ENCODE results near the gene USP17L19. TPM values are rescaled to one million over a fixed set of nuclear protein-coding genes. Genes with fewer than 3 reads are reported as not detected.
A peak's percentile ranks its signal among the peaks of the same experiment; 100 is the strongest.
"Not testable (repeated sequence)": the region's sequence is repeated elsewhere in the genome, so short reads cannot be mapped to it uniquely, and the experiment has no call there.

Gene USP17L19, protein sequence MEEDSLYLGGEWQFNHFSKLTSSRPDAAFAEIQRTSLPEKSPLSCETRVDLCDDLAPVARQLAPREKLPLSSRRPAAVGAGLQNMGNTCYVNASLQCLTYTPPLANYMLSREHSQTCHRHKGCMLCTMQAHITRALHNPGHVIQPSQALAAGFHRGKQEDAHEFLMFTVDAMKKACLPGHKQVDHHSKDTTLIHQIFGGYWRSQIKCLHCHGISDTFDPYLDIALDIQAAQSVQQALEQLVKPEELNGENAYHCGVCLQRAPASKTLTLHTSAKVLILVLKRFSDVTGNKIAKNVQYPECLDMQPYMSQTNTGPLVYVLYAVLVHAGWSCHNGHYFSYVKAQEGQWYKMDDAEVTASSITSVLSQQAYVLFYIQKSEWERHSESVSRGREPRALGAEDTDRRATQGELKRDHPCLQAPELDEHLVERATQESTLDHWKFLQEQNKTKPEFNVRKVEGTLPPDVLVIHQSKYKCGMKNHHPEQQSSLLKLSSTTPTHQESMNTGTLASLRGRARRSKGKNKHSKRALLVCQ
- total RNA-seq: not detected
- long read RNA-seq, donor 1: 0 reads
- long read RNA-seq, donor 2: 0 reads

DNA sequence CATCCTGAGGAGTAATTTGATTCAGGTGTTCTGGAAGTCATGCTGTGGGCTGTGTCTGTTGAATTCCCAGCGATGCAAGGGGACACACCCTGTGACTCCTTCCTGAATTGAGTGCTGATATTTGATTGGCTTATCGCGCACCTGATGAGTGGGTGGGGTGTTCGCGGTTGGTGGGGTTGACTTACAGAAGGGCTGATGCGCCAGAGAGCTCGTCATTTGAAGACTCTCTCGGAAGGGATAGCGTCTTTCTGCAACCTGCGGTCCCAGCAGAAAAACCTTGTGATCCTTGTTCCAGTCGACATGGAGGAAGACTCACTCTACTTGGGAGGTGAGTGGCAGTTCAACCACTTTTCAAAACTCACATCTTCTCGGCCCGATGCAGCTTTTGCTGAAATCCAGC is at the start of gene USP17L19:
Gene USP17L19, plus strand, starts transcription at position 301 of the 400 bp plus-strand sequence. Its CDS starts 0 bp downstream, at position 301.
- H3K4me3 ChIP-seq; H3K36me3 ChIP-seq (ENCODE audit: low read depth); DNase-seq; H3K4me1 ChIP-seq (ENCODE audit: low read depth); H3K9me3 ChIP-seq; ATAC-seq; intact Hi-C loops (cut with DNase I, micrococcal nuclease): not testable (repeated sequence)

DNA sequence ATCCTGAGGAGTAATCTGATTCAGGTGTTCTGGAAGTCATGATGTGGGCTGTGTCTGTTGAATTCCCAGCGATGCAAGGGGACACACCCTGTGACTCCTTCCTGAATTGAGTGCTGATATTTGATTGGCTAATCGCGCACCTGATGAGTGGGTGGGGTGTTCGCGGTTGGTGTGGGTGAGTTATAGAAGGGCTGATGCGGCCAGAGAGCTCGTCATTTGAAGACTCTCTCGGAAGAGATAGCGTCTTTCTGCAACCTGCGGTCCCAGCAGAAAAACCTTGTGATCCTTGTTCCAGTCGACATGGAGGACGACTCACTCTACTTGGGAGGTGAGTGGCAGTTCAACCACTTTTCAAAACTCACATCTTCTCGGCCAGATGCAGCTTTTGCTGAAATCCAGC is 42.8 kb upstream of the USP17L19 start, which contains the start of gene USP17L10:
Gene USP17L10, plus strand, starts transcription at position 301 of the 400 bp plus-strand sequence. Its CDS starts 0 bp downstream, at position 301.
- ATAC-seq; DNase-seq; H3K9me3 ChIP-seq; H3K4me1 ChIP-seq (ENCODE audit: low read depth); intact Hi-C loops (cut with DNase I, micrococcal nuclease); H3K4me3 ChIP-seq; H3K36me3 ChIP-seq (ENCODE audit: low read depth): not testable (repeated sequence)

DNA sequence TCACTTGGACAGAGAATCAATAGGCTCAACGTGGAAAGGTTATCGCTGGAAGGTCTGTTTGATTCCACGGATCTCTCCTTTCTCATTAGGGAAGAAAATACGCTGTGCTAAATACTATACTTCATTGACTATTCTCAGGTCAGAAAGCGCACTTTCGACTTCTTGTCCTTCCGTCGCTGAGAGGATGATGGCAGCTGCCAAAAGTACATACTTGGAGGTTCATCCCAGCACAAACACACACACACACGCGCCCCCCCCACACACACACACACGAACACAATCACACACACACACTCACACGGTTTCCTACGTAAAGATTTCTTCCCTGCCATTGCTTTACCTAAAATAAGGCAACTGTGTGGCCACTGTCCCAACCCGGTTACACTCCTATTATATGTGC is 38.5 kb upstream of the USP17L19 start:
- H3K4me1 ChIP-seq (ENCODE audit: low read depth); ATAC-seq; H3K9me3 ChIP-seq; intact Hi-C loops (cut with DNase I, micrococcal nuclease); H3K36me3 ChIP-seq (ENCODE audit: low read depth); H3K4me3 ChIP-seq: not testable (repeated sequence)
- DNase-seq: peak in 2 of 3 donors; percentile 0 to 8

DNA sequence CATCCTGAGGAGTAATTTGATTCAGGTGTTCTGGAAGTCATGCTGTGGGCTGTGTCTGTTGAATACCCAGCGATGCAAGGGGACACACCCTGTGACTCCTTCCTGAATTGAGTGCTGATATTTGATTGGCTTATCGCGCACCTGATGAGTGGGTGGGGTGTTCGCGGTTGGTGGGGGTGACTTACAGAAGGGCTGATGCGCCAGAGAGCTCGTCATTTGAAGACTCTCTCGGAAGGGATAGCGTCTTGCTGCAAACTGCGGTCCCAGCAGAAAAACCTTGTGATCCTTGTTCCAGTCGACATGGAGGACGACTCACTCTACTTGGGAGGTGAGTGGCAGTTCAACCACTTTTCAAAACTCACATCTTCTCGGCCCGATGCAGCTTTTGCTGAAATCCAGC is 38.1 kb upstream of the USP17L19 start, which contains the start of gene USP17L11:
Gene USP17L11, plus strand, starts transcription at position 301 of the 400 bp plus-strand sequence. Its CDS starts 0 bp downstream, at position 301.
- H3K36me3 ChIP-seq (ENCODE audit: low read depth); ATAC-seq; H3K4me3 ChIP-seq; H3K4me1 ChIP-seq (ENCODE audit: low read depth); intact Hi-C loops (cut with DNase I, micrococcal nuclease); H3K9me3 ChIP-seq; DNase-seq: not testable (repeated sequence)

DNA sequence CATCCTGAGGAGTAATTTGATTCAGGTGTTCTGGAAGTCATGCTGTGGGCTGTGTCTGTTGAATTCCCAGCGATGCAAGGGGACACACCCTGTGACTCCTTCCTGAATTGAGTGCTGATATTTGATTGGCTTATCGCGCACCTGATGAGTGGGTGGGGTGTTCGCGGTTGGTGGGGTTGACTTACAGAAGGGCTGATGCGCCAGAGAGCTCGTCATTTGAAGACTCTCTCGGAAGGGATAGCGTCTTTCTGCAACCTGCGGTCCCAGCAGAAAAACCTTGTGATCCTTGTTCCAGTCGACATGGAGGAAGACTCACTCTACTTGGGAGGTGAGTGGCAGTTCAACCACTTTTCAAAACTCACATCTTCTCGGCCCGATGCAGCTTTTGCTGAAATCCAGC is 33.3 kb upstream of the USP17L19 start, which contains the start of gene USP17L12:
Gene USP17L12, plus strand, starts transcription at position 301 of the 400 bp plus-strand sequence. Its CDS starts 0 bp downstream, at position 301.
- H3K9me3 ChIP-seq; H3K36me3 ChIP-seq (ENCODE audit: low read depth); DNase-seq; H3K4me1 ChIP-seq (ENCODE audit: low read depth); H3K4me3 ChIP-seq; ATAC-seq; intact Hi-C loops (cut with DNase I, micrococcal nuclease): not testable (repeated sequence)

DNA sequence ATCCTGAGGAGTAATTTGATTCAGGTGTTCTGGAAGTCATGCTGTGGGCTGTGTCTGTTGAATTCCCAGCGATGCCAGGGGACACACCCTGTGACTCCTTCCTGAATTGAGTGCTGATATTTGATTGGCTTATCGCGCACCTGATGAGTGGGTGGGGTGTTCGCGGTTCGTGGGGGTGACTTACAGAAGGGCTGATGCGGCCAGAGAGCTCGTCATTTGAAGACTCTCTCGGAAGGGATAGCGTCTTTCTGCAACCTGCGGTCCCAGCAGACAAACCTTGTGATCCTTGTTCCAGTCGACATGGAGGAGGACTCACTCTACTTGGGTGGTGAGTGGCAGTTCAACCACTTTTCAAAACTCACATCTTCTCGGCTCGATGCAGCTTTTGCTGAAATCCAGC is 28.6 kb upstream of the USP17L19 start, which contains the start of gene USP17L13:
Gene USP17L13, plus strand, starts transcription at position 301 of the 400 bp plus-strand sequence. Its CDS starts 0 bp downstream, at position 301.
- H3K4me3 ChIP-seq; H3K36me3 ChIP-seq (ENCODE audit: low read depth); ATAC-seq; intact Hi-C loops (cut with DNase I, micrococcal nuclease); DNase-seq; H3K9me3 ChIP-seq; H3K4me1 ChIP-seq (ENCODE audit: low read depth): not testable (repeated sequence)

DNA sequence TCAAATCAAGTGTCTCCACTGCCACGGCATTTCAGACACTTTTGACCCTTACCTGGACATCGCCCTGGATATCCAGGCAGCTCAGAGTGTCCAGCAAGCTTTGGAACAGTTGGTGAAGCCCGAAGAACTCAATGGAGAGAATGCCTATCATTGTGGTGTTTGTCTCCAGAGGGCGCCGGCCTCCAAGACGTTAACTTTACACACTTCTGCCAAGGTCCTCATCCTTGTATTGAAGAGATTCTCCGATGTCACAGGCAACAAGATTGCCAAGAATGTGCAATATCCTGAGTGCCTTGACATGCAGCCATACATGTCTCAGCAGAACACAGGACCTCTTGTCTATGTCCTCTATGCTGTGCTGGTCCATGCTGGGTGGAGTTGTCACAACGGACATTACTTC is 22.9 kb upstream of the USP17L19 start:
- H3K4me1 ChIP-seq (ENCODE audit: low read depth); H3K4me3 ChIP-seq; intact Hi-C loops (cut with DNase I, micrococcal nuclease); H3K36me3 ChIP-seq (ENCODE audit: low read depth); H3K9me3 ChIP-seq; ATAC-seq: not testable (repeated sequence)
- peak in 1 of 3 donors; percentile 19 for DNase-seq

DNA sequence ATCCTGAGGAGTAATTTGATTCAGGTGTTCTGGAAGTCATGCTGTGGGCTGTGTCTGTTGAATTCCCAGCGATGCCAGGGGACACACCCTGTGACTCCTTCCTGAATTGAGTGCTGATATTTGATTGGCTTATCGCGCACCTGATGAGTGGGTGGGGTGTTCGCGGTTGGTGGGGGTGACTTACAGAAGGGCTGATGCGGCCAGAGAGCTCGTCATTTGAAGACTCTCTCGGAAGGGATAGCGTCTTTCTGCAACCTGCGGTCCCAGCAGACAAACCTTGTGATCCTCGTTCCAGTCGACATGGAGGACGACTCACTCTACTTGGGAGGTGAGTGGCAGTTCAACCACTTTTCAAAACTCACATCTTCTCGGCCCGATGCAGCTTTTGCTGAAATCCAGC is 19.1 kb upstream of the USP17L19 start, which contains the start of gene USP17L15:
Gene USP17L15, plus strand, starts transcription at position 301 of the 400 bp plus-strand sequence. Its CDS starts 0 bp downstream, at position 301.
- DNase-seq; intact Hi-C loops (cut with DNase I, micrococcal nuclease); ATAC-seq; H3K36me3 ChIP-seq (ENCODE audit: low read depth); H3K9me3 ChIP-seq; H3K4me3 ChIP-seq; H3K4me1 ChIP-seq (ENCODE audit: low read depth): not testable (repeated sequence)

DNA sequence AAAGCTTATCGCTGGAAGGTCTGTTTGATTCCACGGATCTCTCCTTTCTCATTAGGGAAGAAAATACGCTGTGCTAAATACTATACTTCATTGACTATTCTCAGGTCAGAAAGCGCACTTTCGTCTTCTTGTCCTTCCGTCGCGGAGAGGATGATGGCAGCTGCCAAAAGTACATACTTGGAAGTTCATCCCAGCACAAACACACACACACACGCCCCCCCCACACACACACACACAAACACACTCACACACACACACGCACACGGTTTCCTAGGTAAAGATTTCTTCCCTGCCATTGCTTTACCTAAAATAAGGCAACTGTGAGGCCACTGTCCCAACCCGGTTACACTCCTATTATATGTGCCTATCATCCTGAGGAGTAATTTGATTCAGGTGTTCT is 14.7 kb upstream of the USP17L19 start:
- H3K36me3 ChIP-seq (ENCODE audit: low read depth); H3K9me3 ChIP-seq; ATAC-seq; H3K4me3 ChIP-seq; intact Hi-C loops (cut with DNase I, micrococcal nuclease); H3K4me1 ChIP-seq (ENCODE audit: low read depth): not testable (repeated sequence)
- peak; percentile 1 to 25 (median 21) for DNase-seq

DNA sequence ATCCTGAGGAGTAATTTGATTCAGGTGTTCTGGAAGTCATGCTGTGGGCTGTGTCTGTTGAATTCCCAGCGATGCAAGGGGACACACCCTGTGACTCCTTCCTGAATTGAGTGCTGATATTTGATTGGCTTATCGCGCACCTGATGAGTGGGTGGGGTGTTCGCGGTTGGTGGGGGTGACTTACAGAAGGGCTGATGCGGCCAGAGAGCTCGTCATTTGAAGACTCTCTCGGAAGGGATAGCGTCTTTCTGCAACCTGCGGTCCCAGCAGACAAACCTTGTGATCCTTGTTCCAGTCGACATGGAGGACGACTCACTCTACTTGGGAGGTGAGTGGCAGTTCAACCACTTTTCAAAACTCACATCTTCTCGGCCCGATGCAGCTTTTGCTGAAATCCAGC is 9.6 kb upstream of the USP17L19 start, which contains the start of gene USP17L17:
Gene USP17L17, plus strand, starts transcription at position 301 of the 400 bp plus-strand sequence. Its CDS starts 0 bp downstream, at position 301.
- ATAC-seq; H3K36me3 ChIP-seq (ENCODE audit: low read depth); intact Hi-C loops (cut with DNase I, micrococcal nuclease); H3K4me1 ChIP-seq (ENCODE audit: low read depth); DNase-seq; H3K9me3 ChIP-seq; H3K4me3 ChIP-seq: not testable (repeated sequence)

DNA sequence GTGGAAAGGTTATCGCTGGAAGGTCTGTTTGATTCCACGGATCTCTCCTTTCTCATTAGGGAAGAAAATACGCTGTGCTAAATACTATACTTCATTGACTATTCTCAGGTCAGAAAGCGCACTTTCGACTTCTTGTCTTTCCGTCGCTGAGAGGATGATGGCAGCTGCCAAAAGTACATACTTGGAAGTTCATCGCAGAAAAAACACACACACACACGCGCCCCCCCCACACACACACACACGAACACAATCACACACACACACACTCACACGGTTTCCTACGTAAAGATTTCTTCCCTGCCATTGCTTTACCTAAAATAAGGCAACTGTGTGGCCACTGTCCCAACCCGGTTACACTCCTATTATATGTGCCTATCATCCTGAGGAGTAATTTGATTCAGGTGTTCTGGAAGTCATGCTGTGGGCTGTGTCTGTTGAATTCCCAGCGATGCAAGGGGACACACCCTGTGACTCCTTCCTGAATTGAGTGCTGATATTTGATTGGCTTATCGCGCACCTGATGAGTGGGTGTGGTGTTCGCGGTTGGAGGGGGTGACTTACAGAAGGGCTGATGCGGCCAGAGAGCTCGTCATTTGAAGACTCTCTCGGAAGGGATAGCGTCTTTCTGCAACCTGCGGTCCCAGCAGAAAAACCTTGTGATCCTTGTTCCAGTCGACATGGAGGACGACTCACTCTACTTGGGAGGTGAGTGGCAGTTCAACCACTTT is 5.1 kb upstream of the USP17L19 start, which contains the start of gene USP17L18:
Gene USP17L18, plus strand, starts transcription at position 678 of the 728 bp plus-strand sequence. Its CDS starts 0 bp downstream, at position 678.
- H3K4me3 ChIP-seq; intact Hi-C loops (cut with DNase I, micrococcal nuclease); H3K36me3 ChIP-seq (ENCODE audit: low read depth); ATAC-seq; H3K4me1 ChIP-seq (ENCODE audit: low read depth); H3K9me3 ChIP-seq: not testable (repeated sequence)
- peak in 1 of 3 donors; percentile 23 for DNase-seq

DNA sequence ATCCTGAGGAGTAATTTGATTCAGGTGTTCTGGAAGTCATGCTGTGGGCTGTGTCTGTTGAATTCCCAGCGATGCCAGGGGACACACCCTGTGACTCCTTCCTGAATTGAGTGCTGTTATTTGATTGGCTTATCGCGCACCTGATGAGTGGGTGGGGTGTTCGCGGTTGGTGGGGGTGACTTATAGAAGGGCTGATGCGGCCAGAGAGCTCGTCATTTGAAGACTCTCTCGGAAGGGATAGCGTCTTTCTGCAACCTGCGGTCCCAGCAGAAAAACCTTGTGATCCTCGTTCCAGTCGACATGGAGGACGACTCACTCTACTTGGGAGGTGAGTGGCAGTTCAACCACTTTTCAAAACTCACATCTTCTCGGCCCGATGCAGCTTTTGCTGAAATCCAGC is 4.6 kb downstream of the USP17L19 start, which contains the start of gene USP17L20:
Gene USP17L20, plus strand, starts transcription at position 301 of the 400 bp plus-strand sequence. Its CDS starts 0 bp downstream, at position 301.
- H3K4me1 ChIP-seq (ENCODE audit: low read depth); H3K36me3 ChIP-seq (ENCODE audit: low read depth); ATAC-seq; DNase-seq; intact Hi-C loops (cut with DNase I, micrococcal nuclease); H3K4me3 ChIP-seq; H3K9me3 ChIP-seq: not testable (repeated sequence)

DNA sequence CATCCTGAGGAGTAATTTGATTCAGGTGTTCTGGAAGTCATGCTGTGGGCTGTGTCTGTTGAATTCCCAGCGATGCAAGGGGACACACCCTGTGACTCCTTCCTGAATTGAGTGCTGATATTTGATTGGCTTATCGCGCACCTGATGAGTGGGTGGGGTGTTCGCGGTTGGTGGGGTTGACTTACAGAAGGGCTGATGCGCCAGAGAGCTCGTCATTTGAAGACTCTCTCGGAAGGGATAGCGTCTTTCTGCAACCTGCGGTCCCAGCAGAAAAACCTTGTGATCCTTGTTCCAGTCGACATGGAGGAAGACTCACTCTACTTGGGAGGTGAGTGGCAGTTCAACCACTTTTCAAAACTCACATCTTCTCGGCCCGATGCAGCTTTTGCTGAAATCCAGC is 9.4 kb downstream of the USP17L19 start, which contains the start of gene USP17L21:
Gene USP17L21, plus strand, starts transcription at position 301 of the 400 bp plus-strand sequence. Its CDS starts 0 bp downstream, at position 301.
- H3K9me3 ChIP-seq; ATAC-seq; H3K4me1 ChIP-seq (ENCODE audit: low read depth); intact Hi-C loops (cut with DNase I, micrococcal nuclease); H3K4me3 ChIP-seq; DNase-seq; H3K36me3 ChIP-seq (ENCODE audit: low read depth): not testable (repeated sequence)
